ENCODE results near the gene ANKRD34B.
"Not testable (repeated sequence)": the region's sequence is repeated elsewhere in the genome, so short reads cannot be mapped to it uniquely, and the experiment has no call there.

DNA sequence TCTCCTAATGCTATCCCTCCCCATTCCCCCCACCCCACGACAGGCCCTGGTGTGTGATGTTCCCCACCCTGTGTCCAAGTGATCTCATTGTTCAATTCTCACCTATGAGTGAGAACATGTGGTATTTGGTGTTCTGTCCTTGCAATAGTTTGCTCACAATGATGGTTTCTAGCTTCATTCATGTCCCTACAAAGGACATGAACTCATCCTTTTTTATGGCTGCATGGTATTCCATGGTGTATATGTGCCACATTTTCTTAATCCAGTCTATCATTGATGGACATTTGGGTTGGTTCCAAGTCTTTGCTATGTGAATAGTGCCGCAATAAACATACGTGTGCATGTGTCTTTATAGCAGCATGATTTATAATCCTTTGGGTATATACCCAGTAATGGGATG is 10.2 kb upstream of the ANKRD34B start:
- not testable (repeated sequence) for TF ChIP-seq CTCF (conservative IDR thresholded peaks at IDR 0.05 in 1 of 2, IDR thresholded peaks at IDR 0.05 in 1 of 2; ENCODE audit: extremely low read depth in 1 of 2, insufficient read depth in 1 of 2, low read depth in 1 of 2, low read length in 2 of 2); EZH2 (IDR thresholded peaks at IDR 0.05; ENCODE audit: borderline replicate concordance, low read length)

Data from mammary epithelial cell (primary cell).